ENCODE results near the gene KRTAP9-7.
"Not testable (repeated sequence)": the region's sequence is repeated elsewhere in the genome, so short reads cannot be mapped to it uniquely, and the experiment has no call there.

KRTAP9-7 gene

GRCh38 chr17:41258406-41258805 lies 17.1 kb upstream of the KRTAP9-7 start:
- DNase-seq, result no peak
- TF ChIP-seq GATA1 (IDR thresholded peaks at IDR 0.05; ENCODE audit: low read depth, low read length), result no peak

GRCh38 chr17:41263212-41263611 lies 12.3 kb upstream of the KRTAP9-7 start:
- TF ChIP-seq GATA1 (IDR thresholded peaks at IDR 0.05; ENCODE audit: low read depth, low read length), result no peak
- no peak for TF ChIP-seq POLR2A (IDR thresholded peaks at IDR 0.05; ENCODE audit: low read length)
- no peak for DNase-seq

GRCh38 chr17:41264599-41264998 lies 10.9 kb upstream of the KRTAP9-7 start:
- TF ChIP-seq GATA1 (IDR thresholded peaks at IDR 0.05; ENCODE audit: low read depth, low read length) (no peak), POLR2A (IDR thresholded peaks at IDR 0.05; ENCODE audit: low read length) (no peak)
- no peak for DNase-seq

GRCh38 chr17:41265078-41265477 lies 10.4 kb upstream of the KRTAP9-7 start, which contains the start of gene KRTAP9-6:
KRTAP9-6 (plus strand) TSS chr17:41265378; CDS start chr17:41265378, 0 bp downstream.
- TF ChIP-seq POLR2A (IDR thresholded peaks at IDR 0.05; ENCODE audit: low read length), result no peak
- TF ChIP-seq GATA1 (IDR thresholded peaks at IDR 0.05; ENCODE audit: low read depth, low read length), result no peak
- DNase-seq, result no peak

- no peak for DNase-seq
- no peak for TF ChIP-seq POLR2A (IDR thresholded peaks at IDR 0.05; ENCODE audit: low read length)
- no peak for TF ChIP-seq GATA1 (IDR thresholded peaks at IDR 0.05; ENCODE audit: low read depth, low read length)
Observed at GRCh38 chr17:41267711-41268110, 7.8 kb upstream of the KRTAP9-7 start.

- not testable (repeated sequence) for DNase-seq
Observed at GRCh38 chr17:41271323-41271722, 4.2 kb upstream of the KRTAP9-7 start.

GRCh38 chr17:41271858-41272257 lies 3.6 kb upstream of the KRTAP9-7 start:
- TF ChIP-seq POLR2A (IDR thresholded peaks at IDR 0.05; ENCODE audit: low read length) (no peak), GATA1 (IDR thresholded peaks at IDR 0.05; ENCODE audit: low read depth, low read length) (no peak)
- DNase-seq, result no peak

- TF ChIP-seq GATA1 (IDR thresholded peaks at IDR 0.05; ENCODE audit: low read depth, low read length), result no peak
- no peak for TF ChIP-seq POLR2A (IDR thresholded peaks at IDR 0.05; ENCODE audit: low read length)
- no peak for DNase-seq
Observed at GRCh38 chr17:41278176-41278955, 2.9 kb downstream of the KRTAP9-7 start.

- DNase-seq, result no peak
- TF ChIP-seq POLR2A (IDR thresholded peaks at IDR 0.05; ENCODE audit: low read length) (no peak), GATA1 (IDR thresholded peaks at IDR 0.05; ENCODE audit: low read depth, low read length) (no peak)
Observed at GRCh38 chr17:41284043-41284442, 8.5 kb downstream of the KRTAP9-7 start.

- TF ChIP-seq POLR2A (IDR thresholded peaks at IDR 0.05; ENCODE audit: low read length) (no peak), GATA1 (IDR thresholded peaks at IDR 0.05; ENCODE audit: low read depth, low read length) (no peak)
- DNase-seq, result no peak
Observed at GRCh38 chr17:41284546-41284945, 9.0 kb downstream of the KRTAP9-7 start.

GRCh38 chr17:41287050-41287449 lies 11.6 kb downstream of the KRTAP9-7 start:
- DNase-seq, result no peak
- TF ChIP-seq GATA1 (IDR thresholded peaks at IDR 0.05; ENCODE audit: low read depth, low read length) (no peak), POLR2A (IDR thresholded peaks at IDR 0.05; ENCODE audit: low read length) (no peak)

- DNase-seq, result no peak
- no peak for TF ChIP-seq POLR2A (IDR thresholded peaks at IDR 0.05; ENCODE audit: low read length)
- no peak for TF ChIP-seq GATA1 (IDR thresholded peaks at IDR 0.05; ENCODE audit: low read depth, low read length)
Observed at GRCh38 chr17:41294016-41294415, 18.5 kb downstream of the KRTAP9-7 start.

GRCh38 chr17:41296846-41297245 lies 21.3 kb downstream of the KRTAP9-7 start:
- no peak for TF ChIP-seq GATA1 (IDR thresholded peaks at IDR 0.05; ENCODE audit: low read depth, low read length)
- no peak for TF ChIP-seq POLR2A (IDR thresholded peaks at IDR 0.05; ENCODE audit: low read length)

GRCh38 chr17:41298458-41299135 lies 23.1 kb downstream of the KRTAP9-7 start:
- no peak for DNase-seq
- TF ChIP-seq POLR2A (IDR thresholded peaks at IDR 0.05; ENCODE audit: low read length) (no peak), GATA1 (IDR thresholded peaks at IDR 0.05; ENCODE audit: low read depth, low read length) (no peak)

More at GRCh38 chr17:41296846-41297245, 21.3 kb downstream of the KRTAP9-7 start:
- DNase-seq, result no peak

Measured in erythroblast (primary cell).